GM08714 (cell line): ENCODE data around the gene ADD1.
"Not testable (repeated sequence)": the region's sequence is repeated elsewhere in the genome, so short reads cannot be mapped to it uniquely, and the experiment has no call there.

Experiments
- H3K4me3 ChIP-seq: fragments of 200-500 bp; sonication (Bioruptor generic); 2 replicates; pipeline ENCODE4 v1.5.1; 2014; ENCODE audit warnings: mild to moderate bottlenecking, low read length, inconsistent platforms
- ZNF274 ChIP-seq: IDR thresholded peaks from 2 replicates; pipeline ENCODE4 v1.6.1; 2012; ENCODE audit warnings: mild to moderate bottlenecking, low read depth, low read length

Gene ADD1

GRCh38 chr4:2940267-2941137, 96.9 kb downstream of the ADD1 start:
- no peak for TF ChIP-seq ZNF274
- no peak overlapping the region for H3K4me3 ChIP-seq

DNA sequence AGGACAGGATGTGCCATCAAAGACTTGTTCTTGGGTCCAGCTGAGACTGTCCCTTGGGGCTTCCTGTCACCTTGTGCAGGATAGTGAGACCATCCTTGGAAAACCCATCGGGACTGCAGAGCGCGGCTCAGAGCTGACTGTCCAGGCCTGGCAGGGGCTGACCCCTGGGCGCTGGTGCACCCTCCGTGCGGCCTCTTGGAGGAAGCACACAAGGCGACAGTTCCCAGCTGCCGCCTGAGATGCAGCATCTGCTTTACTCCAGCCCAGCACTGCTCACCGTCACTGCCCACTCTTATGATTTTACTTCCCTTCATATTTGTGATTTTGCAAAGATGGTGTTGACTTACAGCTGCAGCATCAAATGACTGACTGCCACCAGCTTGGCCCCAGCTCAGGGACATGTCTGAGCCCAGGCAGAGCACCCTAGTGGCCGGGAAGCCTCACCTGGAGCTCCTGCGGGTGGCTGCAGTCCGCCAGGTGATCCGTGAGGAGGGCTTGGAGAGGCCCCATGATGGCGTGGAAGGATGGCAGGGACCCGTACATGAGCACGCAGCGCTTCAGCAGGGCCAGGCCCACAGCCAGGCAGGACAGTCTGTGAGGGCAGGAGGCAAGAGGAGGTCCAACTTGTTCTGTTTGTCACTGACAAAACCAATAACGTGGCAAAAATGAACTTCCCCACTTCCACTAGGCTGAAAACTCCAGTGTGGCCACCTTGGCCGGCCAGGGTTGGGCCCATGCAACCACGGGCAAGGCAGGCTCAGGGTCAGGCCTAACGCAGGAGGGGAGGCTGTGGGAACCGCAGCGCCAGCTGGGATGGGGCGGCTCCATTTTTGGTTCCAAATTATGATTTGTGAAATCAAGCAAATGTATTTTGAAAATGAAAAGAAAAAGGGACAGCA, 97.7 kb downstream of the ADD1 start:
- no peak for TF ChIP-seq ZNF274
- no peak overlapping the region for H3K4me3 ChIP-seq

GRCh38 chr4:2942037-2942531, 98.4 kb downstream of the ADD1 start:
- no peak for TF ChIP-seq ZNF274
- no peak overlapping the region for H3K4me3 ChIP-seq

DNA sequence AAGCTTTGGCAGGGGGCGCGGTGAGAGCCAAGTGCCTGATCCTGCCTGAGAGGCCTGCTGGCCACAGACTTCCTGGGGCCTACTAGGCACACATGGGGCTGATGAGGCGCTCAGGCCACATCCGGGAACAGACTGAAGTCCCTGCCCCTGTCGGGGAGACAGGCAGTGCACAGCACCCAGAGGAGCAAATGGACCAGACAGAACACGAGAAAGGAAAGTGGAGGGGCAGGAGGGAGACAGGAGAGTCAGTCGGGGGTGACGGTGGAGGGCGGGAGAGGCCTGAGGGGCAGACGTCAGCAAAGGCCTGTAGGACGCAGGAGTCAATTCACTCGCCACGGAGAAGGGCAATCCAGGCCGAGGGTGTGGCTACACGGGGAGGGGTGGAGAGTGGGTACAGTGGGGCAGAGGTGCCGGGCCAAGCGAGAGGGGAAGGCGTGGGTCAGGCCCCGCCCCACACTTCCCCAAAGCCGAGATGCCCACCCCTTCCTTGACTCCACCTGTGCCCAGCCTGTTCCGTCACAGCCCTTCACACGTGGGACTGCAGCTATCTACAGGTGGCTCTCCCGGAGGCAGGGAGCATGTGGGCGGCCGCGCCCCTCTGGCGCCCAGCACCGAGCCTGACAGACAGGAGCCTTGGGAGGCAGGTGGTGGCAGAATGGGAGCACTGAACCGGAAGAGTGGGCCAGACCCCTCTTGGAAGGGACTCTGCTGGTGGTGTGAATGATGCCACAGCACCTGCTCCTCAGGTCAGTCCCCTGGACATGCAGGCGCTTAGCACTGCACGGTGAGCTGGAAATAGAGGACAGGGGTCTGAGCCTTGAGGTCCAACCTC, 99.1 kb downstream of the ADD1 start:
- TF ChIP-seq ZNF274, result no peak
- no peak overlapping the region for H3K4me3 ChIP-seq

DNA sequence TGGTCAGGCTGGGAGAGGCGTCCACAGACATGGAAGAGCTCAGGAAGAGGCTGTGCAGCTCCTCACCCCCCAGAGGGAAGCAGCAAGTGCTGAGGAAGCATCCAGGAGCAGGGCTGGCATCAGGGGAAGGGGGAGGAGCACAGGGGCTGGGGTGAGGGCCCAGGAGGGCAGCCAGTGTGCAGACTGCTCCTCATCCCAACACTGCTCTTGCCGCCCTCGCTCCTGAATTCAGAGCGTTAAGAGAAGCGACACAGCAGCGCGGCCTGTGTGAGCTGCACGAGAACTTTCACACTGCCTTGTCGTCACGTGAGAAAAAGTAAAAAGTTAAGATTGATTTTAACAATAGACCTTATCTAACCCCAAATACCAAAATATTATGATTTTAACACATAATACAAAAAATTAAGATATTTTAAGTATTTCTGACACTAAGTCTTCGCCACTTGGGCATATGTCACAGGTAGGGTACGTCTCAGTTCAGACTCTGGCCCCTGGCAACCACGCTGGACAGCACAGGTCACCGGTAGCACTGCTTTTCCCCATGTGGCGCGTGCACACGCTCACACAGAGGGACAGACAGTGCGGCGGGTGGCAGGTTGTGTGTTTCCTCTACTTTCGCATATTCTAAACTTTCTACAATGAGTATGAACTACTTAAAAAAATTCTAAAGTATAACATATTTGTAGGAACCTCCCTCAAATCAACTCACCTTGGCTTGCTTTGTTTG, 99.9 kb downstream of the ADD1 start:
- TF ChIP-seq ZNF274, result no peak
- H3K4me3 ChIP-seq, result no peak overlapping the region

DNA sequence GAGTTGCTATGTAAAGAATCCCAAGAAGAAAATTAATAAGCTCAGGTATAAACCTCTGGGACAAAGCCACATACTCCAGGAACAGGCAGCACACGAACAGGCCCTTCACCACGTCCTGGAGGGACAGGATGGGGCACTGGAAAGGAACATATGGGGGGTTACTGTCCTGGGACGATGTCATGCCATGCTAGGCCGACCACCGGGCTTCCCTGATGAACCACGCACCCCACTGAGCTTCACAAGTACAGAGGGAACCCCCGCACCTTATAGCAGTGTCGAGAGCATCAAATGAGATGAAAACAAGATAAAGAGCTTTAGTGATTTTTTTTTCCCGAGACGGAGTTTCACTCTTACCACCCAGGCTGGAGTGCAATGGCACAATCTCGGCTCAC, 100.4 kb downstream of the ADD1 start:
- H3K4me3 ChIP-seq, result no peak overlapping the region
- no peak for TF ChIP-seq ZNF274

GRCh38 chr4:2944586-2945526, 101.2 kb downstream of the ADD1 start:
- TF ChIP-seq ZNF274, result no peak
- H3K4me3 ChIP-seq, result no peak overlapping the region

GRCh38 chr4:2945619-2946604, 102.3 kb downstream of the ADD1 start:
- not testable (repeated sequence) for H3K4me3 ChIP-seq

- no peak overlapping the region for H3K4me3 ChIP-seq
- no peak for TF ChIP-seq ZNF274
Measured at GRCh38 chr4:2946812-2947600, 103.4 kb downstream of the ADD1 start.

GRCh38 chr4:2947926-2948325, 104.3 kb downstream of the ADD1 start:
- TF ChIP-seq ZNF274, result no peak
- no peak overlapping the region for H3K4me3 ChIP-seq
